ENCODE data around the gene OSBPL10. TPM values are rescaled to one million over a fixed set of nuclear protein-coding genes. Genes with fewer than 3 reads are reported as not detected.
A peak's percentile ranks its signal among the peaks of the same experiment; 100 is the strongest.
"Not testable (repeated sequence)": the region's sequence is repeated elsewhere in the genome, so short reads cannot be mapped to it uniquely, and the experiment has no call there.

OSBPL10 gene
- total RNA-seq, 1 donor from 2014 or later = 27.8 TPM

DNA sequence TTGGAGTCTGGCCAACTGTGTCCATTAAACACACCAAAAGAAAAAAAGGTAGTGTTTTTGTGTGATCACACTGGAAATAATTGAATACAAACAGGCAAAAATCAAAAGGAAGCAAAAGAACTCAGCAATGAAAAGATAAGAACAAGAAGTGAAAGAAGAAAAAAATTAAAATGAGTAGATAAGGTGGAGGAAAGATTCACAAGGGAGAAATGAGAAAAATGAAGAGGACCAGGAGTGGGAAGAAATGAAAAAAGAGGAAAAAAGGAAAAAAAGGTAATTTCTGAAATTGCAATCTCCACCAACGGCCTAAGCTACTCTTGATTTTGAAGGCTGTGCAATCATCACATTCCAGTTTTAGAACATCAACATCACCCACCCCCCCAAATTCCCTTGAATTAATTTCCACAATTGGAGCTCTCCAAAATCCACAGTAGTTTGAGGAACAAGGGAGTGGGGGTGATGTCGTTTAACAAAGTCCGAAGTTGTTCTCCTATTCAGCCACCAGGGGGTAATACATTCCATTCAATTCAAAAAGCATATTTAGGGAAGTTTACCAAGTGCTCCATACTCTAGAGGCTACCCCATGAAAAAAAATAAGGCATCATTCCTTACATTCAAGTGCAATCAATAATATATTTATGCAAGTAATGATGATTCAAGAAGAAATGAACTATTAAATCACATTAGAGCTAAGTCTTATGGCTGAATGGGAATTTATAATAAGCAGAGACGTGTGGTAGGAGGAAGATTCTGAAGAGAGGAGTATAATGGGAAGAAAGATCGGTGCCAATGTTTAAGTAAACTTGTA, 37.9 kb upstream of the OSBPL10 start:
- Mint-ChIP-seq H3K27me3 (ENCODE audit: low read depth) (no peaks in the 10 kb centered on the region), H3K4me1 (peaks cover 16% of the 10 kb centered on the region), H3K4me3 (no peak overlapping the region), H3K36me3 (no peaks in the 10 kb centered on the region), H3K9me3 (peaks cover 3% of the 10 kb centered on the region), H3K27ac (peak overlapping the region; percentile 79)
- TF ChIP-seq, protein P1, sequence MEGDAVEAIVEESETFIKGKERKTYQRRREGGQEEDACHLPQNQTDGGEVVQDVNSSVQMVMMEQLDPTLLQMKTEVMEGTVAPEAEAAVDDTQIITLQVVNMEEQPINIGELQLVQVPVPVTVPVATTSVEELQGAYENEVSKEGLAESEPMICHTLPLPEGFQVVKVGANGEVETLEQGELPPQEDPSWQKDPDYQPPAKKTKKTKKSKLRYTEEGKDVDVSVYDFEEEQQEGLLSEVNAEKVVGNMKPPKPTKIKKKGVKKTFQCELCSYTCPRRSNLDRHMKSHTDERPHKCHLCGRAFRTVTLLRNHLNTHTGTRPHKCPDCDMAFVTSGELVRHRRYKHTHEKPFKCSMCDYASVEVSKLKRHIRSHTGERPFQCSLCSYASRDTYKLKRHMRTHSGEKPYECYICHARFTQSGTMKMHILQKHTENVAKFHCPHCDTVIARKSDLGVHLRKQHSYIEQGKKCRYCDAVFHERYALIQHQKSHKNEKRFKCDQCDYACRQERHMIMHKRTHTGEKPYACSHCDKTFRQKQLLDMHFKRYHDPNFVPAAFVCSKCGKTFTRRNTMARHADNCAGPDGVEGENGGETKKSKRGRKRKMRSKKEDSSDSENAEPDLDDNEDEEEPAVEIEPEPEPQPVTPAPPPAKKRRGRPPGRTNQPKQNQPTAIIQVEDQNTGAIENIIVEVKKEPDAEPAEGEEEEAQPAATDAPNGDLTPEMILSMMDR (IDR thresholded peaks at IDR 0.05; ENCODE audit: unreplicated experiment) = peak; percentile 81
- DNase-seq (ENCODE audit: low spot score in 2 of 2, unreplicated experiment in 2 of 2) = no peak

DNA sequence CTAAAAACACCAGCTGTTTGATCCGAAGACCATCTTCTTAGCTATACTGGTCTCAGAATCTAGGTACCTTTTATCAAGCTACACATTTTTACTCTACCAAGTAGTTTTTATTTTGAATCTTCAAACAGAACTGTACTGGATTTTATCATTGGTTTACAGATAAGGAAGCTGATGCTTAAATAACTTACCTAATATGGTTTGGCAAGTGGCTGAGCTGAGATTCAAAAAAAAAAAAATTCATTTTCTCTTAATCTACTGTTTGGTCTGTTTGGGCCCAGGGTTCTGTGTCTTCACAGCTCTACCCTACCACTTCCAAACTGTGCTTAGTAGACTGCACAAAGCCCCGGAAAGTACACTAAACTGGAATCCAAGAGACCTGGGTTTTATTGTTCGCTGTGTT, 36.2 kb upstream of the OSBPL10 start:
- no peak for DNase-seq (ENCODE audit: low spot score in 2 of 2, unreplicated experiment in 2 of 2)
- TF ChIP-seq, protein P1 (IDR thresholded peaks at IDR 0.05; ENCODE audit: unreplicated experiment) = no peak
- H3K4me1 Mint-ChIP-seq = peaks cover 16% of the 10 kb centered on the region
- peak overlapping the region; percentile 71 for H3K27ac Mint-ChIP-seq
- no peak overlapping the region for H3K4me3 Mint-ChIP-seq
- H3K36me3 Mint-ChIP-seq = no peaks in the 10 kb centered on the region
- no peaks in the 10 kb centered on the region for H3K27me3 Mint-ChIP-seq (ENCODE audit: low read depth)
- peaks cover 3% of the 10 kb centered on the region for H3K9me3 Mint-ChIP-seq

DNA sequence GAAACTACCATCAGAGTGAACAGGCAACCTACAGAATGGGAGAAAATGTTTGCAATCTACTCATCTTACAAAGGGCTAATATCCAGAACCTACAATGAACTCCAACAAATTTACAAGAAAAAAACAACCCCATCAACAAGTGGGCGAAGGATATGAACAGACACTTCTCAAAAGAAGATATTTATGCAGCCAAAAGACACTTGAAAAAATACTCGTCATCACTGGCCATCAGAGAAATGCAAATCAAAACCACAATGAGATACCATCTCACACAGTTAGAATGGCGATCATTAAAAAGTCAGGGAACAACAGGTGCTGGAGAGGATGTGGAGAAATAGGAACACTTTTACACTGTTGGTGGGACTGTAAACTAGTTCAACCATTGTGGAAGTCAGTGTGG, 34.6 kb upstream of the OSBPL10 start:
- peaks cover 16% of the 10 kb centered on the region for H3K4me1 Mint-ChIP-seq
- H3K9me3 Mint-ChIP-seq; H3K4me3 Mint-ChIP-seq; H3K27me3 Mint-ChIP-seq (ENCODE audit: low read depth); H3K36me3 Mint-ChIP-seq; DNase-seq (ENCODE audit: low spot score in 2 of 2, unreplicated experiment in 2 of 2); H3K27ac Mint-ChIP-seq: not testable (repeated sequence)

DNA sequence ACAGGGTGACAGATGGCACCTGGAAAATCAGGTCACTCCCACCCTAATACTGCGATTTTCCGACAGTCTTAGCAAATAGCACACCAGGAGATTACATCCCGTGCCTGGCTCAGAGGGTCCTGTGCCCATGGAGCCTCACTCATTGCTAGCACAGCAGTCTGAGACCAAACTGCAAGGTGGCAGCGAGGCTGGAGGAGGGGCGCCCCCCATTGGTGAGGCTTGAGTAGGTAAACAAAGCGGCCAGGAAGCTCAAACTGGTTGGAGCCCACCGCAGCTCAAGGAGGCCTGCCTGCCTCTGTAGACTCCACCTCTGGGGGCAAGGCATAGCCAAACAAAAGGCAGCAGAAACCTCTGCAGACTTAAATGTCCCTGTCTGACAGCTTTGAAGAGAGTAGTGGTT, 29.6 kb upstream of the OSBPL10 start:
- not testable (repeated sequence) for H3K36me3 Mint-ChIP-seq; H3K27me3 Mint-ChIP-seq (ENCODE audit: low read depth); DNase-seq (ENCODE audit: low spot score in 2 of 2, unreplicated experiment in 2 of 2); H3K4me1 Mint-ChIP-seq; H3K9me3 Mint-ChIP-seq; H3K27ac Mint-ChIP-seq; H3K4me3 Mint-ChIP-seq

DNA sequence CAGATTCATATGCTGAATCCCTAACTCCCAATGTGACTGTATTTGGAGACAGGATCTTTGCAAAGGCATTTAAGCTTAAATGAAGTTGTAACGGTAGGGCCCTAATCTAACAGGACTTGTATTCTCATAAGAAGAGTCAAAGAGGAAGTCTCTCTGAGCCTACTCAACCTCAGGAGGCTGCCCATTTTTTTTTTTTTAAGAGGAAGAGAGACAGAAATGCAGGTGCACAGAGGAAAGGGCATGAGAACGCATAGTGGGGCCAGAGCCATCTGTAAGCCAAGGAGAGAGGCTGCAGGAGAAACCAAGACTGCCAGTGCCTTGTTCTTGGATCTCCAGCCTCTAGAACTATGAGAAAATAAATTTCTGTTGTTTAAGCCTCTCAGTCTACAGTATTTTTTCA, 28.9 kb upstream of the OSBPL10 start:
- no peak overlapping the region for H3K27ac Mint-ChIP-seq
- peaks cover 2% of the 10 kb centered on the region for H3K4me1 Mint-ChIP-seq
- H3K36me3 Mint-ChIP-seq = no peaks in the 10 kb centered on the region
- TF ChIP-seq, protein P1 (IDR thresholded peaks at IDR 0.05; ENCODE audit: unreplicated experiment) = no peak
- DNase-seq (ENCODE audit: low spot score in 2 of 2, unreplicated experiment in 2 of 2) = no peak
- H3K4me3 Mint-ChIP-seq = no peak overlapping the region
- H3K27me3 Mint-ChIP-seq (ENCODE audit: low read depth) = no peaks in the 10 kb centered on the region
- H3K9me3 Mint-ChIP-seq = peaks cover 7% of the 10 kb centered on the region

DNA sequence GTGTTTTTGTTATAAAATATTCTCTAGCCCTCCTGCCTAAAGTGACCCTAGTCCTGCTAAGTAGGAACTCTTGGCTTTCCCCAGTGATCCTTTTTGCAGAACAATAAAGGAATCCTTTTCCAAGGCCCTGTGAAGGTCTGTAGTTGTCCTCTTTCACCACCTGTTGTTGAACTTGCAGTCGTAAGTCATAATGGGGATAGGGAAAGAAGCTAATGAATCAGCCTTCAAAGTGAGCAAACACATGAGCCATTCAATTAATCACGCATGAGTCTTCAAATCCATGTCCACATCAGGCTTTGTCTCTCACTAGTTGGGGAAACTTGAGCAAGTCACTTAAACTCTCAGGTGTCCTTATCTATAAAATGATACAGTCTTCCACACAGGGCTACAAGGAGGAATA, 28.0 kb upstream of the OSBPL10 start:
- no peak for DNase-seq (ENCODE audit: low spot score in 2 of 2, unreplicated experiment in 2 of 2)
- Mint-ChIP-seq H3K4me1 (peaks cover 11% of the 10 kb centered on the region), H3K4me3 (no peak overlapping the region), H3K9me3 (peaks cover 7% of the 10 kb centered on the region), H3K27ac (no peak overlapping the region), H3K36me3 (no peaks in the 10 kb centered on the region), H3K27me3 (ENCODE audit: low read depth) (no peaks in the 10 kb centered on the region)
- TF ChIP-seq, protein P1 (IDR thresholded peaks at IDR 0.05; ENCODE audit: unreplicated experiment) = no peak

Measured in mesothelial cell of epicardium (in vitro differentiated cells).